HCT116 (cell line): ENCODE data around the gene TEAD1. TPM values are rescaled to one million over a fixed set of nuclear protein-coding genes. Genes with fewer than 3 reads are reported as not detected.

Experiments
- ATAC-seq: fragments of 200-7000 bp; cut with Tn5 transposase; 2 replicates; pipeline ENCODE4 v1.9.1; 2020; ENCODE audit warnings: mild to moderate bottlenecking, moderate library complexity
- BruUV-seq: library from RNA; stranded (reverse); fragments of 400-500 nt; replicated peaks from 2 replicates; lab custom pipeline; 2021; lab: Mats Ljungman, UMichigan
- CTCF ChIA-PET: fragments of 300-600 bp; sonication (Branson Sonifier 250); formaldehyde crosslinking; loops from one replicate; lab custom pipeline; 2021; ENCODE audit warnings: antibody characterized with exemption; lab: Charles Lee
- POLR2A ChIA-PET: fragments of 300-600, 350-600 bp; sonication (Branson Sonifier 250); formaldehyde crosslinking; loops from one replicate; lab custom pipeline; 2021; ENCODE audit warnings: antibody characterized with exemption; lab: Charles Lee
- RAD21 ChIA-PET, 2 experiments: fragments of 300-600 bp; sonication (Branson Sonifier 250); formaldehyde crosslinking; loops; one replicate each; lab custom pipeline; 2023; ENCODE audit warnings: low total read pairs in 2 of 2; ENCODE audit not compliant: uncharacterized antibody in 2 of 2, unreplicated experiment in 2 of 2, low non-redundant PET in 1 of 2; lab: Charles Lee
- DNase-seq: peaks from one replicate; pipeline ENCODE4 v3.0.0-alpha.2; 2010; ENCODE audit warnings: low read depth, low spot score
- H2AFZ ChIP-seq: fragments of 200-600 bp; shearing (Covaris generic), sonication (generic); 2 replicates; pipeline ENCODE4 v1.6.1; 2017; ENCODE audit warnings: low read depth, mixed run types, mixed read lengths, antibody characterized with exemption, low read length; ENCODE audit not compliant: poor library complexity, severe bottlenecking
- H3K27ac ChIP-seq: 2 replicates; pipeline ENCODE4 v1.5.1; 2012; ENCODE audit warnings: low read depth, low read length
- H3K27me3 ChIP-seq: fragments of 200-600 bp; sonication (generic); 2 replicates; pipeline ENCODE4 v1.6.1; 2016; ENCODE audit warnings: mixed run types, low read length, mixed read lengths; ENCODE audit not compliant: insufficient read depth
- H3K36me3 ChIP-seq, 2 experiments: fragments of 200-500 bp in 1 of 2; fragments of 200-600 bp in 1 of 2; sonication (Bioruptor generic) in 1 of 2; sonication (generic) in 1 of 2; 2 replicates each; pipeline versions ENCODE4 v1.5.1 to v1.6.1; 2014 to 2016; ENCODE audit warnings: low read length in 2 of 2, inconsistent platforms in 1 of 2, mixed read lengths in 1 of 2, mixed run types in 1 of 2; ENCODE audit not compliant: insufficient read depth in 2 of 2, control insufficient read depth in 1 of 2
- H3K4me1 ChIP-seq, 2 experiments: fragments of 200-600 bp in 1 of 2; sonication (generic) in 1 of 2; 2 replicates each; pipeline versions ENCODE4 v1.5.1 to v1.6.1; 2012 to 2017; ENCODE audit warnings: low read length in 2 of 2, inconsistent platforms in 1 of 2, mild to moderate bottlenecking in 1 of 2, mixed read lengths in 1 of 2, mixed run types in 1 of 2, moderate library complexity in 1 of 2; ENCODE audit not compliant: insufficient read depth in 2 of 2, control insufficient read depth in 1 of 2
- H3K4me2 ChIP-seq: fragments of 200-600 bp; sonication (generic); 2 replicates; pipeline ENCODE4 v1.6.1; 2017; ENCODE audit warnings: mixed run types, low read length, mixed read lengths
- H3K4me3 ChIP-seq, 2 experiments: fragments of 200-600 bp in 1 of 2; sonication (generic) in 1 of 2; replicated peaks in 1 of 2; 2 replicates each; pipeline ENCODE4 v1.5.1; 2011 to 2016; ENCODE audit warnings: low read length in 2 of 2, control low read depth in 1 of 2, low read depth in 1 of 2, mild to moderate bottlenecking in 1 of 2, mixed read lengths in 1 of 2, mixed run types in 1 of 2
- H3K79me2 ChIP-seq: fragments of 200-600 bp; sonication (generic); 2 replicates; pipeline ENCODE4 v1.6.1; 2017; ENCODE audit warnings: mild to moderate bottlenecking, mixed run types, low read length, moderate library complexity, mixed read lengths; ENCODE audit not compliant: insufficient read depth
- H3K9ac ChIP-seq: fragments of 200-600 bp; sonication (generic); 2 replicates; pipeline ENCODE4 v1.6.1; 2016; ENCODE audit warnings: low read length, mixed read lengths
- H3K9me2 ChIP-seq: fragments of 200-600 bp; sonication (generic), shearing (Covaris generic); 2 replicates; pipeline ENCODE4 v1.6.1; 2017; ENCODE audit warnings: mixed run types, mild to moderate bottlenecking, moderate library complexity; ENCODE audit not compliant: insufficient read depth
- H3K9me3 ChIP-seq, 2 experiments: fragments of 200-500 bp in 1 of 2; fragments of 200-600 bp in 1 of 2; sonication (Bioruptor generic) in 1 of 2; sonication (generic) in 1 of 2; 2 replicates each; pipeline ENCODE4 v1.6.1; 2014 to 2017; ENCODE audit warnings: low read length in 2 of 2, mixed read lengths in 2 of 2, inconsistent platforms in 1 of 2, low read depth in 1 of 2, mild to moderate bottlenecking in 1 of 2, mixed run types in 1 of 2, moderate library complexity in 1 of 2; ENCODE audit not compliant: control insufficient read depth in 1 of 2, insufficient read depth in 1 of 2
- H4K20me1 ChIP-seq: fragments of 200-600 bp; sonication (generic), shearing (Covaris generic); 2 replicates; pipeline ENCODE4 v1.6.1; 2017; ENCODE audit warnings: mixed run types, mild to moderate bottlenecking, moderate library complexity; ENCODE audit not compliant: insufficient read depth
- CBX3 ChIP-seq: IDR thresholded peaks from 2 replicates; pipeline ENCODE4 v1.6.1; 2012; ENCODE audit warnings: low read depth
- CEBPB ChIP-seq: IDR thresholded peaks from 2 replicates; pipeline ENCODE4 v1.6.1; 2012; ENCODE audit warnings: low read depth
- FOSL1 ChIP-seq: IDR thresholded peaks from 2 replicates; pipeline ENCODE4 v1.6.1; 2012; ENCODE audit warnings: low read depth
- JUND ChIP-seq: IDR thresholded peaks from 2 replicates; pipeline ENCODE4 v1.6.1; 2012
- POLR2A ChIP-seq: IDR thresholded peaks from 2 replicates; pipeline ENCODE4 v1.7.0; 2011; ENCODE audit warnings: borderline replicate concordance; ENCODE audit not compliant: insufficient read depth, insufficient read length; ENCODE audit errors: extremely low read depth
- SIN3A ChIP-seq: IDR thresholded peaks from 2 replicates; pipeline ENCODE4 v1.6.1; 2012; ENCODE audit warnings: low read depth
- SP1 ChIP-seq: IDR thresholded peaks from 2 replicates; pipeline ENCODE4 v1.6.1; 2012; ENCODE audit warnings: low read depth
- SRF ChIP-seq: IDR thresholded peaks from 2 replicates; pipeline ENCODE4 v1.6.1; 2012; ENCODE audit warnings: low read depth
- ZFX ChIP-seq: fragments of 450-650 bp; IDR thresholded peaks from 2 replicates; pipeline ENCODE4 v1.6.1; 2017
- intact Hi-C: fragments of 100-400 bp; cut with micrococcal nuclease; formaldehyde crosslinking; loops from 2 replicates; pipeline ENCODE4 v1.10.0; 2022
- total RNA-seq: library from RNA; stranded (reverse); gene quantifications from one replicate; pipeline ENCODE4 v1.2.1, GENCODE V29; 2021; ENCODE audit not compliant: unreplicated experiment
- TF ChIP-seq, protein P1 (sequence below): IDR thresholded peaks from 2 replicates; pipeline ENCODE4 v1.6.1; 2012
- TF ChIP-seq, protein P2 (sequence below): IDR thresholded peaks from 2 replicates; pipeline ENCODE4 v1.6.1; 2012; ENCODE audit warnings: low read depth
- TF ChIP-seq, protein P3 (sequence below): IDR thresholded peaks from 2 replicates; pipeline ENCODE4 v1.6.1; 2011; ENCODE audit warnings: mild to moderate bottlenecking, low read length, moderate library complexity; ENCODE audit not compliant: insufficient replicate concordance; ENCODE audit errors: extremely low read depth
- TF ChIP-seq, protein P4 (sequence below): IDR thresholded peaks from 2 replicates; pipeline ENCODE4 v1.6.1; 2012
- TF ChIP-seq, protein P5 (sequence below), 3 experiments: fragments of 200-600 bp in 1 of 3; sonication (generic) in 1 of 3; IDR thresholded peaks in 2 of 3; conservative IDR thresholded peaks in 1 of 3; 2 replicates each; pipeline ENCODE4 v1.5.1; 2012 to 2017; ENCODE audit warnings: low read depth in 2 of 3, low read length in 2 of 3, antibody characterized with exemption in 1 of 3, borderline replicate concordance in 1 of 3, control low read depth in 1 of 3, mild to moderate bottlenecking in 1 of 3, mixed read lengths in 1 of 3, mixed run types in 1 of 3, moderate library complexity in 1 of 3; ENCODE audit not compliant: insufficient read depth in 1 of 3

The TEAD1 gene
- total RNA-seq, 1 experiment from 2014 or later, result 103 TPM

DNA sequence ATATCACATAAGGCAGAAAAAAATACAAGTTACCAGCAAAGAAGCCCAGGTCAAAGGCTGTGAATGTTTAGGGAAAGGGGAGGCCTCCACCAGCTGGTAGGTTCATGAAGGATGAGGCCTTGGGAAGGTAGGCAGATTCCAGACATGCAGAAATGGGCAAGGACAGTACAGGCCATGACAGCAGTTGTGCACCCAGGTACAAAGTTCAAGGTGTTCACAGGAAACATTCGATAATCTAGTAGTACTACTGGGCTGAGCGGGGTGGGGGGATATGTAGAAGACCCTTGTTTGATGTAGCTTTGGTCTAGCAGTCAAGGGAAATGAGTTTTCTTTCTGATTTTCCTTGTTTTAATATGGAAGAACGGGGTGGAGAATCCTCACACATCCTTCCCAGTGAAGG lies 182.1 kb downstream of the TEAD1 start (continued):
- TF ChIP-seq, protein P1, sequence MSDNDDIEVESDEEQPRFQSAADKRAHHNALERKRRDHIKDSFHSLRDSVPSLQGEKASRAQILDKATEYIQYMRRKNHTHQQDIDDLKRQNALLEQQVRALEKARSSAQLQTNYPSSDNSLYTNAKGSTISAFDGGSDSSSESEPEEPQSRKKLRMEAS, result no peak
- TF ChIP-seq, protein P2, sequence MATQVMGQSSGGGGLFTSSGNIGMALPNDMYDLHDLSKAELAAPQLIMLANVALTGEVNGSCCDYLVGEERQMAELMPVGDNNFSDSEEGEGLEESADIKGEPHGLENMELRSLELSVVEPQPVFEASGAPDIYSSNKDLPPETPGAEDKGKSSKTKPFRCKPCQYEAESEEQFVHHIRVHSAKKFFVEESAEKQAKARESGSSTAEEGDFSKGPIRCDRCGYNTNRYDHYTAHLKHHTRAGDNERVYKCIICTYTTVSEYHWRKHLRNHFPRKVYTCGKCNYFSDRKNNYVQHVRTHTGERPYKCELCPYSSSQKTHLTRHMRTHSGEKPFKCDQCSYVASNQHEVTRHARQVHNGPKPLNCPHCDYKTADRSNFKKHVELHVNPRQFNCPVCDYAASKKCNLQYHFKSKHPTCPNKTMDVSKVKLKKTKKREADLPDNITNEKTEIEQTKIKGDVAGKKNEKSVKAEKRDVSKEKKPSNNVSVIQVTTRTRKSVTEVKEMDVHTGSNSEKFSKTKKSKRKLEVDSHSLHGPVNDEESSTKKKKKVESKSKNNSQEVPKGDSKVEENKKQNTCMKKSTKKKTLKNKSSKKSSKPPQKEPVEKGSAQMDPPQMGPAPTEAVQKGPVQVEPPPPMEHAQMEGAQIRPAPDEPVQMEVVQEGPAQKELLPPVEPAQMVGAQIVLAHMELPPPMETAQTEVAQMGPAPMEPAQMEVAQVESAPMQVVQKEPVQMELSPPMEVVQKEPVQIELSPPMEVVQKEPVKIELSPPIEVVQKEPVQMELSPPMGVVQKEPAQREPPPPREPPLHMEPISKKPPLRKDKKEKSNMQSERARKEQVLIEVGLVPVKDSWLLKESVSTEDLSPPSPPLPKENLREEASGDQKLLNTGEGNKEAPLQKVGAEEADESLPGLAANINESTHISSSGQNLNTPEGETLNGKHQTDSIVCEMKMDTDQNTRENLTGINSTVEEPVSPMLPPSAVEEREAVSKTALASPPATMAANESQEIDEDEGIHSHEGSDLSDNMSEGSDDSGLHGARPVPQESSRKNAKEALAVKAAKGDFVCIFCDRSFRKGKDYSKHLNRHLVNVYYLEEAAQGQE, result no peak
- no peak for TF ChIP-seq SP1
- TF ChIP-seq JUND, result no peak

DNA sequence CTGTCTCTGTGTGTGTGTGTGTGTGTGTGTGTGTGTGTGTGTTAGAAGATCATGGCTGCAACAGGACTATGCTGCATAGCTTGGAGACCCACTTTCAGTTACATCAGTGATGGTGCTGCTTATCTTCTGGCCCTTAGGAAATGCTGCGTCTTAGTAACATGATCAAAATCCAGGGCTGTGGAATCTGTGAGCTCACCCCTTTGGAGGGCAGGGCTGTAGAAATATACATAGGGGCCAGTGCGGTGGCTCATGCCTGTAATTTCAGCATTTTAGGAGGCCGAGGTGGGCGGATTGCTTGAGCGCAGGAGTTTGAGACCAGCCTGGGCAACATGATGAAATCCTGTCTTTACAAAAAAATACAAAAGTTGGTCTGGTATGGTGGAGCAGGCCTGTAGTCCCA lies 183.4 kb downstream of the TEAD1 start:
- no peaks in the 10 kb centered on the region; a peak in 2 of 4 replicates for H3K4me1 ChIP-seq
- H3K9me3 ChIP-seq, result no peaks in the 10 kb centered on the region
- H3K9me2 ChIP-seq, result no peaks in the 10 kb centered on the region
- no peak overlapping the region for H2AFZ ChIP-seq
- no peaks in the 10 kb centered on the region for H3K27me3 ChIP-seq
- ChIA-PET POLR2A (no interaction called here), RAD21 (interaction anchor here in 1 of 2 experiments (0.7 kb wide), 1 partner anchor 420 kb away, joined by 4 read pairs; no protein-coding TSS in a partner anchor), CTCF (no interaction called here)
- H3K36me3 ChIP-seq, result no peaks in the 10 kb centered on the region
- H4K20me1 ChIP-seq, result no peaks in the 10 kb centered on the region
- no peak for ATAC-seq
- no peak overlapping the region for H3K27ac ChIP-seq
- peaks cover 23% of the 10 kb centered on the region for H3K79me2 ChIP-seq
- intact Hi-C loops, result no loop called here
- H3K4me3 ChIP-seq, result no peak overlapping the region
- no peak overlapping the region for H3K9ac ChIP-seq
- no peak overlapping the region for H3K4me2 ChIP-seq
- DNase-seq, result no peak
- no TSS peak for BruUV-seq
- TF ChIP-seq FOSL1 (no peak), SIN3A (no peak), POLR2A (no peak), CBX3 (no peak), ZFX (no peak), JUND (no peak), SRF (no peak), CEBPB (no peak)
- TF ChIP-seq, protein P3, sequence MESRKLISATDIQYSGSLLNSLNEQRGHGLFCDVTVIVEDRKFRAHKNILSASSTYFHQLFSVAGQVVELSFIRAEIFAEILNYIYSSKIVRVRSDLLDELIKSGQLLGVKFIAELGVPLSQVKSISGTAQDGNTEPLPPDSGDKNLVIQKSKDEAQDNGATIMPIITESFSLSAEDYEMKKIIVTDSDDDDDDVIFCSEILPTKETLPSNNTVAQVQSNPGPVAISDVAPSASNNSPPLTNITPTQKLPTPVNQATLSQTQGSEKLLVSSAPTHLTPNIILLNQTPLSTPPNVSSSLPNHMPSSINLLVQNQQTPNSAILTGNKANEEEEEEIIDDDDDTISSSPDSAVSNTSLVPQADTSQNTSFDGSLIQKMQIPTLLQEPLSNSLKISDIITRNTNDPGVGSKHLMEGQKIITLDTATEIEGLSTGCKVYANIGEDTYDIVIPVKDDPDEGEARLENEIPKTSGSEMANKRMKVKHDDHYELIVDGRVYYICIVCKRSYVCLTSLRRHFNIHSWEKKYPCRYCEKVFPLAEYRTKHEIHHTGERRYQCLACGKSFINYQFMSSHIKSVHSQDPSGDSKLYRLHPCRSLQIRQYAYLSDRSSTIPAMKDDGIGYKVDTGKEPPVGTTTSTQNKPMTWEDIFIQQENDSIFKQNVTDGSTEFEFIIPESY, result no peak
- TF ChIP-seq, protein P1, result no peak
- TF ChIP-seq, protein P4, sequence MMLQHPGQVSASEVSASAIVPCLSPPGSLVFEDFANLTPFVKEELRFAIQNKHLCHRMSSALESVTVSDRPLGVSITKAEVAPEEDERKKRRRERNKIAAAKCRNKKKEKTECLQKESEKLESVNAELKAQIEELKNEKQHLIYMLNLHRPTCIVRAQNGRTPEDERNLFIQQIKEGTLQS, result no peak
- TF ChIP-seq, protein P5, sequence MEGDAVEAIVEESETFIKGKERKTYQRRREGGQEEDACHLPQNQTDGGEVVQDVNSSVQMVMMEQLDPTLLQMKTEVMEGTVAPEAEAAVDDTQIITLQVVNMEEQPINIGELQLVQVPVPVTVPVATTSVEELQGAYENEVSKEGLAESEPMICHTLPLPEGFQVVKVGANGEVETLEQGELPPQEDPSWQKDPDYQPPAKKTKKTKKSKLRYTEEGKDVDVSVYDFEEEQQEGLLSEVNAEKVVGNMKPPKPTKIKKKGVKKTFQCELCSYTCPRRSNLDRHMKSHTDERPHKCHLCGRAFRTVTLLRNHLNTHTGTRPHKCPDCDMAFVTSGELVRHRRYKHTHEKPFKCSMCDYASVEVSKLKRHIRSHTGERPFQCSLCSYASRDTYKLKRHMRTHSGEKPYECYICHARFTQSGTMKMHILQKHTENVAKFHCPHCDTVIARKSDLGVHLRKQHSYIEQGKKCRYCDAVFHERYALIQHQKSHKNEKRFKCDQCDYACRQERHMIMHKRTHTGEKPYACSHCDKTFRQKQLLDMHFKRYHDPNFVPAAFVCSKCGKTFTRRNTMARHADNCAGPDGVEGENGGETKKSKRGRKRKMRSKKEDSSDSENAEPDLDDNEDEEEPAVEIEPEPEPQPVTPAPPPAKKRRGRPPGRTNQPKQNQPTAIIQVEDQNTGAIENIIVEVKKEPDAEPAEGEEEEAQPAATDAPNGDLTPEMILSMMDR (IDR thresholded peaks at IDR 0.05 in 2 of 3, conservative IDR thresholded peaks at IDR 0.05 in 1 of 3; ENCODE audit: borderline replicate concordance in 1 of 3, insufficient read depth in 1 of 3, low read depth in 2 of 3, low read length in 2 of 3), result no peak
- TF ChIP-seq, all 23 proteins: peak for 0
